GM12864 (cell line): Measurements from ENCODE around the gene DHFR.

Experiments used
- DNase-seq: peaks from one replicate; pipeline ENCODE4 v3.0.0-alpha.2; 2011; ENCODE audit warnings: low read depth
- H3K4me3 ChIP-seq: 2 replicates; pipeline ENCODE4 v1.5.1; 2011; ENCODE audit warnings: mild to moderate bottlenecking, low read depth, low read length, control low read depth
- TF ChIP-seq, protein P1 (sequence below): IDR thresholded peaks from 2 replicates; pipeline ENCODE4 v1.5.1; 2011; ENCODE audit warnings: low read depth, mild to moderate bottlenecking, moderate library complexity, low read length, control low read depth, inconsistent platforms; ENCODE audit errors: missing control alignments

Gene DHFR

DNA sequence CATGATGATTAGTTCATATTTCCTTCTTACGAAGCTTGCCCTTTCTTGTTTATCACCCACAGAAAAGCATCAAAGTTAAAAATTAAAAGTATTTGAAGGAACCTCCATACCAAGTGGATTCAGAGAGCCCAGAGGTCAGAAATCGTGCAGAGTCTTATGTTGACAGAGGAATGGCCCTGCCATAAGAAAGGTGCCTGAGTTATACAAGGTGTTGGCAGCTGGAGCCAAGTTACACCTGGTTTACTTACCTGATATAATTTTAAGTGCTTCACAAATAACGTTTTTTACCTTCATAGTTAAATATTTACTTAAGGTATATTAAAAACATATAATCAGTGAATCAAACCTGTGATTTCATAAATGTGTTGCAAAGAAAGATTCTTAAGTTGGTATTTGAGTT, 42.3 kb upstream of the DHFR start:
- TF ChIP-seq, protein P1, sequence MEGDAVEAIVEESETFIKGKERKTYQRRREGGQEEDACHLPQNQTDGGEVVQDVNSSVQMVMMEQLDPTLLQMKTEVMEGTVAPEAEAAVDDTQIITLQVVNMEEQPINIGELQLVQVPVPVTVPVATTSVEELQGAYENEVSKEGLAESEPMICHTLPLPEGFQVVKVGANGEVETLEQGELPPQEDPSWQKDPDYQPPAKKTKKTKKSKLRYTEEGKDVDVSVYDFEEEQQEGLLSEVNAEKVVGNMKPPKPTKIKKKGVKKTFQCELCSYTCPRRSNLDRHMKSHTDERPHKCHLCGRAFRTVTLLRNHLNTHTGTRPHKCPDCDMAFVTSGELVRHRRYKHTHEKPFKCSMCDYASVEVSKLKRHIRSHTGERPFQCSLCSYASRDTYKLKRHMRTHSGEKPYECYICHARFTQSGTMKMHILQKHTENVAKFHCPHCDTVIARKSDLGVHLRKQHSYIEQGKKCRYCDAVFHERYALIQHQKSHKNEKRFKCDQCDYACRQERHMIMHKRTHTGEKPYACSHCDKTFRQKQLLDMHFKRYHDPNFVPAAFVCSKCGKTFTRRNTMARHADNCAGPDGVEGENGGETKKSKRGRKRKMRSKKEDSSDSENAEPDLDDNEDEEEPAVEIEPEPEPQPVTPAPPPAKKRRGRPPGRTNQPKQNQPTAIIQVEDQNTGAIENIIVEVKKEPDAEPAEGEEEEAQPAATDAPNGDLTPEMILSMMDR: no peak
- no peak overlapping the region for H3K4me3 ChIP-seq
- no peak for DNase-seq

DNA sequence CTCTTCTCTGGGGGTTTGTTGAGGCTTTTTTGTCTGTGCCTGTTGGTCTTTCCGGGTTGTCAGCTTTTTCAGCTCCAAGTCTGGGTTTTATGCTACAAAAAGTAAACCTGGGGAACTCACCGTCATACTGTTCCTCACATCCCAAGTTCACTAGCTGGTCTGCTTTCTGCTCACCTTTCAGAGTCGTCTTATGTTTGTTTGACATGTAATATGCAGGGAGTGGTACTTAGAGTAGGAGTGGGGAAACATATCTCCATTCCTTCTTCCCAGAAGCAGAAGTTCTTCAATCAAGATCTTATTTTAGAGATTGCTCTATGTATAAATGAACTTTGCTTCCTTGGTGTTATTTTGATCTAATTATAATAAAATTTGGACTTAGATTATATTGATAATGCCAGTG, 41.7 kb upstream of the DHFR start:
- TF ChIP-seq, protein P1: no peak
- no peak for DNase-seq

DNA sequence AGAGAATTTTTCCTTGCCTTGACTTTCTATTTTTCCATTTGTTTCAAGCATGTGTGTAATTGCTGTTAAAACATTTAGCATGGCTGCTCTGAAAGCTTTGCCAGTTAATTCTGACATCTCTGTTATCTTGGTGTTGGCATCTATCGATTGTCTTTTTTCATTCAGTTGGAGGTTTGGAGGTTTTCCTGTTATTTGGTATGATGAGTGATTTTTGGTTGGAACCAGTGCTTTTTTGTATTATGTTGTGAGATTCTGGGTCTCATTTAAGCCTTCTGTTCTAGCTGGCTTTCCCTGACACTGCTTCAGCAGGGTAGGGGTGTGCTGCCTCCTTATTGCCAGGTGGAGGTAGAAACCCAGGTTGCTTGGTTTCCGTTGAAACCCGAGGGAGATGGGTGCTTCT, 40.9 kb upstream of the DHFR start:
- TF ChIP-seq, protein P1: no peak
- H3K4me3 ChIP-seq: no peak overlapping the region
- DNase-seq: no peak

More for the DNA sequence above, 41.7 kb upstream of the DHFR start:
- H3K4me3 ChIP-seq: no peak overlapping the region

DNA sequence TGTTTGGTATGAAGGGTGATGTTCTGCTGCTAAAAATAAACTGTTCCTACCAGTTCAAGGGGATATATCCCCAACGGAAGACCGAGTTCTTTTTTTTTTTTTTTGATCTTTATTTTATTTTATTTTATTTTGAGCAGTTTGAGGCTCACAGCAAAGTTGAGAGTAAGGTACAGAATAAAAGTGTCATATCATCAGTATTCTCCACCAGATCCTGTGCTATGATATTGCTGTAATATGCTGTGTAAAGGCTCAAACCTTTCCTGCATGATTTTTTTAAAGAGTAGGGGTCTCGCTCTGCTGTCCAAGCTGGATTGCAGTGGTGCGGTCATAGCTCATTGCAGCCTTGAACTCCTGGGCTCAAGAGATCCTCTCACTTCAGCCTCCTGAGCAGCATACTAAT, 34.8 kb upstream of the DHFR start:
- DNase-seq: no peak
- TF ChIP-seq, protein P1: no peak
- H3K4me3 ChIP-seq: no peak overlapping the region

DNA sequence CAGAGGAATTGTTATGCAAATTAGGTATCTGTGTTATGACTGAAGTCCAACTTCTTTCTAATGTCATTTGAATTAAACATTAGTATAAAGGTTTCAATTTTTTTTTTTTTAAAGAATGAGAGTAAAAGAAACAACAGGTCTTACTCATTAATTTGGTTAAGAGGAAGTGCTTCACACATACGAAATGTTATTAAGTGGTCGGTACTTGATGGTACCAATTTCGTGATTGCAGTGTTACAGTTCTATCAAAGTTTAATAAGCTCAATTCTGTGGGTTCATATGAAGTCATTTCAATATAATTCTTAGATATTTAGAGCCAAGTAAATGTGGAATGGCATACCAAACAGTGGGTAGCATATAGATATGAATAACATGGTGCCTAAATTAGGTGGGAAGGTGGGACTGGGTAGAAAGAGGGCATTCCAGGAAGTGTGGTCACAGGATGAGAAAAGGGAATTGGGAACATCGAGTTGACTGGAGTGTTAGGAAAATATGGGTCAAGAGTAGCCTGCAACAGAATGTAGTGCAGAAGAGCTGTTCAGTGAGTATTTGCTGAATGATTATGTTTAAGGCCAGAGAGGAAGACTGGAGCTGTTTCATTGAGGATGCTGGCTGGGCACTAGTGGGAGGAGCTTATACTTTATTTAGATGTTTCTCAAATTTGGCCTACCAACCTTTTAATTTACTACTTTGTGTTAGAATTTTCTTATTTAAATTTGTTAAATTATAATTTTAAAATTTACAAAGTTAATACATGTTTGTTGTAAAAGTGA, 34.1 kb upstream of the DHFR start:
- H3K4me3 ChIP-seq: no peak overlapping the region
- DNase-seq: no peak
- TF ChIP-seq, protein P1: no peak

DNA sequence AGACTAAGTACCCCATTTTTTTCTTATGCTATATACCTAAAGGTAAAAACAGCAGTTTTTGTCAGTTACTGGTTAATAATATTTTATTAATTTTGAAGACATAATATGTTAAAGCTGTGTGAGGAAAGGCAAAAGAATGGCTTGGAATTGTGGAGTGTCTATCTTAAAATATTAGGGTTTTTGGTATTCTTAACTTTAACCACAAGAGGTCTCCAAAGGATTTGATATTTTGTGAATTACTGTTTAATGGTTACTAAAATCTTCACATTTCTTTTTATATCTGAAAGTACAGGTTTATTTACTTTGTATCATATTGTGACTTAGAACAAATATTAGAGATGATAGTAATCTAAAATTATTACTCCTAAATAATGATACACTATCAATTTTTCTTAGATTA, 32.0 kb upstream of the DHFR start:
- no peak for DNase-seq
- no peak overlapping the region for H3K4me3 ChIP-seq
- TF ChIP-seq, protein P1: no peak

DNA sequence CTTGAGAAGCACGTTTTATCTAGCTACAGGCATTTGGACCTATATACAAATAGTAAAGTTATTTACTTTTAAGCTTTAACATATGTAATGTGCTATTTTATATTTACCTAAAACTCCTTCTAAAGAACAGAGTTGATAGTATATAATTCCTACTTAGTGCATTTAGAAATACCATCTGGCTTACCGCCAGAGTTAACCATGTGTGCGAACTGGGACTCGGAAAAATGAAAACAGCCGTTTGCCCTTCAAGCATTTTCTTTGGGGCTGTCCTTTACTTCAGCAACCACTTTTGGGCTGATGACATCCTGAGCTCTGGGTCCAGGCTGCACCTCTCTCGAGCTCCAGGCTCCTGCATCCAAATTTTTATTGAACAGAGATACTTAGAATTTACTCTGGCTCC, 21.9 kb upstream of the DHFR start:
- no peak overlapping the region for H3K4me3 ChIP-seq
- DNase-seq: no peak
- TF ChIP-seq, protein P1: no peak
